HG02885 (cell line): Measurements from ENCODE around the gene AGO3.

Experiments used
- ATAC-seq: cut with Tn5 transposase; IDR thresholded peaks from one replicate; pipeline ENCODE4 v1.9.1; 2021; ENCODE audit warnings: mild to moderate bottlenecking; ENCODE audit not compliant: unreplicated experiment, poor library complexity

AGO3 gene

DNA sequence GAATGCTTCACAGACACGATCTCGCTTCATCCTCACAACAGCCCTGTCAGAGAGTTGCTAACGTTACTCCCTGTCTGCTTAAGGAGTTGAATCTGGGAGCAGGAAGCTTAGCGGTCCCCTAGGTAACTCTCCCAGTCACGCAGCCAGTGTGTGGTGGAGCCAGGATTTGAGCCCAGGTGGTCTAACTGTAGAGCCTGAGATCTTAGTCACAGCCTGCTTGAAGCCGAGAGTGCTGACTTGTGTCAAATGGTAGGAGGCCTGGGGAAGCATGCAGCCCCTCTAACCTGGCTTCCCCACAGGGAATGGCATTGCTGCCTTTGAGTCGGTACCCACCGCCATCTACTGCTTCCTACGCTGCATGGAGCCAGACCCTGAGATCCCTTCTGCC, 161.9 kb downstream of the AGO3 start:
- ATAC-seq: no peak

DNA sequence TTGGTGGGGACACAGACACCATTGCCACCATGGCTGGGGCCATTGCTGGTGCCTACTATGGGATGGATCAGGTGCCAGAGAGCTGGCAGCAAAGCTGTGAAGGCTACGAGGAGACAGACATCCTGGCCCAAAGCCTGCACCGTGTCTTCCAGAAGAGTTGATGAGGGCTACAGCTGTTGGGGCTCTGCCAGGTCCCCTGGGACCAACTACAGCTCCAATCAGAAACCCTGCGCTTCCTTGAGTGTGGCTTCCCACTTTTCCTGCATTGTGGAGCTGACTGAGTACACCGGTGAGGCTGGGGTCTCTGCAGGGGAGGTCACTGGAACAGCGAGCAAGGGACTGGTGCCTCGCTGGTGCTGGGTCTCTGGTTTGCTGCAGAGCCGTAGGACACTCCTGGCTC, 162.3 kb downstream of the AGO3 start:
- ATAC-seq: no peak

DNA sequence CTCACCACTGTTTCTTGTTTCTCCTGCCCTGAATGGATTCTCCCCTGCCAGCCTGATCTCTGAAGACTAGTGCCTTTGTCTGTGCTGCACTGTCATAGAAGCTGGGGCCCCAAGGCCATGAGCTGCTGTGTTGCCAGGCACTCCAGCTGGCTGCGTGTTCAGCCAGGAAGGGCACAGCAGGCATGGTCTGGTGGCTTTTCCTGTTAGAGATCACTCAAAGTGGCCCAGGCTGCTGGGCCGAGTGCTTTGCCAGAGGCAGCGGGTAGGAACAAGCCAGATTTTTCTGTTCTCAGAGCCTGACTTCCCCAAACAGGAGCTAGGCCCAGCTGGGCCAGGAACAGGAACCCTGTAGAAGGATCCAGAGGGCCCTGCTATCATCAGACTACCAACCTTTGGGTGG, 163.0 kb downstream of the AGO3 start:
- ATAC-seq: no peak

DNA sequence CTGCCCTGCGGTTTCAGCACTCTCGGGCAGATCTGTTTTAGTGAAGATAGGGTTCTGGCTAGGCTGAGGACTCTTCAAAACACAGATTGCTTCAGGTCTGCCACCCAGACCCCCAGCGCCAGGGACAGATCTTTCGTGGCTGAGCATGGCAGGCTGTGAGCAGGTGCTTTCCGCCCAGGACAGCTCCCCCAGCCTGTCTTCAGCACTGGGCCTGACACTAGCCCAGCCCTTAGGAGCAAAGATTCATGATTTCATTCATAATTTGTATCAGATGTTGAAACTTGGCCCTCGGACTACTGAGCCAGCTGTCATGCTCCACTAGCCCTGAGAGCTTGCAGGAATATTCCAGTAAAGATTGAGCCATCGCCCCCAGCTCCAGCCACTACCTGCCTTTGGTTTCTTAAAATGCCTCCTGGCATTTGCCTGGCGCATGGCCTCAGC, 163.7 kb downstream of the AGO3 start:
- no peak for ATAC-seq

DNA sequence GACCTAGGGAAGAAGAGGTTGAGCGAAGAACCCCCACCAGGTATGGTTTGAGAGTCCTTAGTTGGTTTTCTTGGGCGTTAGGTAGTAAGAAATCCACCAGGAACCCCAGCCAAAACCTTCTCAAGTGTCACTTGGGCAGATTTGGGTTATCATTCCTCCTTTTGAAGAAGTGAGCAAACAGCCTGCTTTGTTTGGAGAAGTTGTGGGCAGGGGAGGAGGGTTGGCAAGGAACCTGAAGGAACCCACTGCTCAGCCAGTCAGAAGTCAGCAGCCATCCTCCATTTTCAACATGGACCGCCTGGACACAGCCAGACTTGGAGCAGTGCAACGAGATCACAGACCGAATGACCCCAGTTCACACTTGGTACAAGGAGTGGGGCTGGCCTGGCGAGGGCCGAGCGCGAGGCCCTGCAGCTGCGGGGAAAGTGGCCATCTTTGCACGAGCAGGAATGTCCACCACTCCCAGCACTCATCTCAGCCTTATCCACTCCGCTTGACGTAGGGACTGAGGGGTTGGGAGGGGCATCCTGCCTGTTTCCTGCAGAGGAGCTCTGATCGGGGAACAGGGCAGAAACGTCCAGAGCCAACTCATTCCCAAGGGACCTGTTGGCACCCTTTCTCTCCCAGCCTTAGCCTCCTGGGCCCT, 165.0 kb downstream of the AGO3 start:
- ATAC-seq: no peak

DNA sequence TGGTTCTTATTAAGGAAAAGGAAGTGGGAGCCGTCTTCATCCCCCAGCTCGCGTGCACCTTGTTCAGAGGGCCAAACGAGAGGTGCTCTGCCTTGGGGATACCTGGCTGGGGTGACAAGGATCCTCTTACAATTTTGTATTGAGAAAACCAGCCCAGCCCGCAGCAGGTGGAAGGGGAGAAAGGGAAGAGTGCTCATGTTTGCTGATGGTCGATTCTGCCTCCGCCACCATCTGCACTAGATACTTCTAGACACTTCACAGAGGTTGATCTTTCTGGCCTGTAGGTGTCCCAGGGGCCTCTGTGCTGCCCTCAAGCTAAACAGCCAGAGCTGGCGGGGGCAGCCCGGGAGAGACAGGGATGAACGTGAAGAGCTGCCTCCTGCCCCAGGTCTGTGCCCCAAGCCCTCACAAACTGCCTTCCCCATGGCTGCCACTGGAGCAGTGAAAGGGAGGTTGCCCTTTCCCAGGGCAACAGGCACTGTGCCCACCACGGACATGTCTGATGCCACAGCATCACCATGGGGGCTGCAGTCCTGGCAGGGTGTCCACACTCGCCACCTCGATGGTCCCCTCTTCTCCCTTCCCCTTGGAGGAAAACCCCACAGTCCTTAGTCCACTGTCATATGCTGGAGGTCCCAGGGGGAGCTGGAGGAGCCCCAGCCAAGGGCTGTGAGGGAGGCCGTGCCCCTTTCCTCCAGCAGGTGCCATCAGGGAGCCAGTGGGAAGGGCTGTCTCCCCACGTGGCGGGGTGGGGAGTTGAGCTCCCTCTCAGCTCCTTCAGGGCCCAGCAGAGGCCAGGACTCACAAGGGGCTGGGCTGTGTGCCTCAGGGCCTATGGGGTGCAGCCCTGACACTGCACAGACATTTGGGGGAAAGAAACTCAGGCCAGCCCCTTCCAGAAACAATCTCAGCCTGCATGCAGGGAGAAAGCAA, 165.9 kb downstream of the AGO3 start:
- no peak for ATAC-seq

DNA sequence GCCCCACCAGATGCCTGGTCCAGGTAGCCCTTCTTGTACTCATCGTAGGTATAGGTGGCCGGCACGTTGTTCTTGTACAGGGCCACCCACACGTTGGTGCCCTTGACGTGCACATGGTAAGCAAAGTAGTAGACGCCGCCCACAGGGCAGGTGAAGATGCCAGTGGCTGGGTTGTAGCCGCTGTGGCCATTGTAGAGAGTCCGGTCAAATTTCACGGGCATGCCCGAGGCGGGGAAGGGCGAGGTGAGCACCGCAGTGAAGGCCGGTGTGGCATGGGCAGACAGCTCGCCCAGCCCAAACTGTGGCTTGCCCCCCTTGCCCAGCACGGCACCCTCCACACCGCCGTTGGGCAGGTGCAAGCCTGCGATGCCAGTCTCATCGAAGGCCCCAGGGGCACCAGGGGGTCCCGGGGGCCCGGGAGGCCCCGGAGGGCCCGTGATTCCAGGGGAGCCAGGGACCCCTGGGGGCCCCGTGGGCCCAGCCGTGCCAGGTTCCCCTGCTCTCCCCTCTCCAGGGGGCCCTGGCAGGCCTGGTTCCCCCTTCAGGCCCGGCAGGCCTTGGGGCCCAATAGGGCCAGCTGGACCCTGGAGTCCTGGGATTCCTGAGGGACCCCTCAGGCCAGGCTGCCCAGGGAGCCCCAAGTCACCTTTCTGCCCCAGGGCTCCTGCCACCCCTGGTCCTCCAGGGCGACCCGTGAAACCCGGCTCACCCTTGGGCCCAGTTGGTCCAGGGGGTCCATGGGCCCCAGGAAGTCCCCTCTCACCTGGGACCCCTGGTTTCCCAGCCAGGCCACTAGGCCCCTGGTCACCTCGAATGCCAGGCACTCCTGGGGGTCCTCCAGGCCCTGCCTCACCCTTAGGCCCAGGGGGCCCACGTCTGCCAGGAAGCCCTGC, 167.0 kb downstream of the AGO3 start:
- ATAC-seq: no peak

DNA sequence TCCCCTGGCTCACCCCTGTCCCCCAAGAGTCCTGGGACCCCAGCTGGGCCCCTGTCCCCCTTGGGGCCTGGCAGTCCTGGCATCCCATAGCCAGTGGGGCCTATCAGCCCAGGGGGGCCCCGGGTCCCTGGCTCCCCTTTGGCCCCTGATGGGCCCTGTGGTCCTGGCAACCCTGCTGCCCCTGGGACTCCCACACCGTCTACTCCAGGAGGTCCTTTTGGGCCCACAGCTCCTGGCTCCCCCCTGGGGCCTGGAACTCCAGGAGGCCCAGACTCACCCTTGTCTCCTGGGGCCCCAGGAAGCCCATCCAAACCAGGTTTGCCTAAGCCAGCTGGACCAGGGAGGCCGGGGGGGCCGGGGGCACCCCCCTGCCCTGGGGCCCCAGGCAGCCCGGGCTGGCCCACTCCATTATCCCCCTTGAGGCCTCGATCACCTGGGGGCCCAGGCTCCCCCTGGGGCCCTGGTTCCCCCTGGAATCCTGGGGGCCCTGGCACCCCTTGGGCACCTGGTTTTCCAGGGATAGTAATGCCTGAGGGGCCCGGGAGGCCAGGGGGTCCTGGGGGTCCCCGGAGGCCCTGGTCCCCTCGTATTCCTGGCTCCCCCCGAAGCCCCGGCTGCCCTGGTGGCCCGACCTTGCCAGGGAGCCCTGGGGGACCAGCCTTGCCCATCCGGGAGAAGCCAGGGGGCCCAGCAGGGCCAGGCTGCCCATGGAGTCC, 167.9 kb downstream of the AGO3 start:
- no peak for ATAC-seq

DNA sequence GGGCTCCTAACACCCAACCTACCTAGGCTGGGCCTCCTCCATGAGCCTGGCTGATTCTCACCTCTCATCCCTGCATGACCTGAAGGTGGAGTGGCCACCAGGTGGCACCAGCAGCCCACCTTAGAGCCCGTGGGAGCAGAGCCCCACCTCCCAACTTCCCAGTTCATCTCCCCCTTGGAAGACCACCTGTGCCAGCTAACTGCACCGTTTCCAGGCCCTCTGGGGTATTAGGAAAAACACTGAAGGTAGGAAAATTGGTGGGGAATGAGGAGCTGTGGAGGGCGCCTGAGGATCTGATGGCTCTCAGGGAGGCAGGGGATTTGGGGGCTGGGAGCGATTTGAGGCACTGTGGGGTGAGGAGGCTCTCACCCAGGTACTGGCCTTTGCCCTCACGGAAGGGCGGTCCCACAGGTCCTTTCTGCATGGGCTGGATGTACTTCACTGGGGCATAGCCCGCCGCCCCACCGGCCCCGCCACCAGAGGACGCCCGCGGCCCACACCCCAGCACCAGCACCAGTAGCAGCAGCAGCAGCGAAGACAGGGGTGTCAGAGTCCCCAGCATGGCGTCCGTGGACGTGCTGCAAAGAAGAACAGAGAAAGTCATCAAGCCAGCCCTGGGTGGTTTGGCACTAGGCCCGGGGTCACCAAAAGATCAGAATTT, 168.9 kb downstream of the AGO3 start:
- peak; percentile 51 for ATAC-seq

DNA sequence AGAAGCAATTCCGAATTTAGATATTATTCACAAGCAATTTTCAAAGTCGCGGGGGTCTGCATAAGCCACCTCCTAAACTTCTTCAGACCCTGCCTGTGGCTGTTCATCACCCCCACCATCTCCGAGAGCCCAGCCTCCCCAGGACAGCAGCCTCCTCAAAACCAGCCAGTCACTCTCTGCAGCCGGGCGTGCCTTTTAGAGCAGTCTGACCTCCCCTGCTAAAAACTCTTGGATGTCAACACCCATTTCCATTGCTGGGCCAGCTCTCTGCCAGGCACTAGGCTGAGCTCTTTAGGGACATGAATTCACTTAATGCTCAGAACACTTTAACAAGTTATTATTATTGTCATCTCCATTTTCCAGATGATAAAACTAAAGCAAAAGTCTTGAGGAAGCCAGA, 169.5 kb downstream of the AGO3 start:
- ATAC-seq: no peak

DNA sequence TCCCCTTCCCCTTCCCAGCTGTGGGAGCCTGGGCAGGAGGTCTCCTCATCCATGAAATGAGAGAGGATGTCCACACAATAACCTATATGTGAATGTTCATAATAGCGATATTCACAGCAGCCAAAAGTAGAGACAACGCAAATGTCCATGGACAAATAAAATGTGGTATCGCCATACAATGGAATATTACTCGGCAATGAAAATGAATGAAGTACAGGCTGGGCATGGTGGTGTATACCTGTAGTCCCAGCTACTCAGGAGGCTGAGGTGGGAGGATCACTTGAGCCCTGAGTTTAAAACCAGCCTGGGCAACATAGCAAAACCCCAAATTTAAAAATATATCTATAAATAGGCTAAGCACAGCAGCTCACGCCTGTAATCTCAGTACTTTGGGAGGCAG, 170.6 kb downstream of the AGO3 start:
- no peak for ATAC-seq

DNA sequence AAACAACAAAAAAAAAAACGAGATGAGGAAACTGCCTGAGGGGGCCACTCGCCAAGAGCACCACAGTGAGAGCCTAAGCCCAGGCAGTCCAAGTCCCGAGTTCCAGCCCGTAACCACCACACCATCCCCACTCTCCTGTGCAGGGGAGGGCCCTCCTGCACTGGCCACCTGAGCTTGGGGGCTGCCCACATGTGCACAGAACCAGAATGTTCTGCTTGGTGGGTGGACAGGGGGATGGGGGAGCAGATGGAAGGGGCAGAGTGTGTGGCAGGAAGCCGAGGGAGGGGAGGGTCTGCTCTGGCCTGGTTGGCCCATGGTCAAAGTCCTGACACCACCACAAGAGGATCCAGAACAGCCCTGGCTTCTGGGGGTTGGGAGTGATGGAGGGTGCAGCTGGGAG, 175.4 kb downstream of the AGO3 start:
- ATAC-seq: no peak

DNA sequence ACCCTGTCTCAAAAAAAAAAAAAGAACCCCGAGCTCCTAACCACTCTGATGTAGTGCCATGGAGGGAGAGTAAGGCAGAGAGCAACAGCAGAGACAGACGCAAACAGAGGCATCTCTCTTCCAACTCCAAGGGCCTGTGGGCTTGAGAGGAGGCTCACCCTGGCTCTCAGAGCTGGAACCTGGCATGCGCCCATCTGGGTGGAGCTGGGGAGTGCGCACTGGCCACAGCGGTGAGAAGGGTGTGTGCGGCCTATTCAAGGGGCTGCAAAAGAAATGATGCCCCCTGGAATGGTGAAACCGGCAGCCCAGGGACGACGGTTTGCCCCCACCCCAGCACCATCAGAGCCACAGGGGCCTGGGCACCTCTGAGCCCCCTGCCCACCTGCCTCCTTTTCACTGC, 176.5 kb downstream of the AGO3 start:
- ATAC-seq: no peak

DNA sequence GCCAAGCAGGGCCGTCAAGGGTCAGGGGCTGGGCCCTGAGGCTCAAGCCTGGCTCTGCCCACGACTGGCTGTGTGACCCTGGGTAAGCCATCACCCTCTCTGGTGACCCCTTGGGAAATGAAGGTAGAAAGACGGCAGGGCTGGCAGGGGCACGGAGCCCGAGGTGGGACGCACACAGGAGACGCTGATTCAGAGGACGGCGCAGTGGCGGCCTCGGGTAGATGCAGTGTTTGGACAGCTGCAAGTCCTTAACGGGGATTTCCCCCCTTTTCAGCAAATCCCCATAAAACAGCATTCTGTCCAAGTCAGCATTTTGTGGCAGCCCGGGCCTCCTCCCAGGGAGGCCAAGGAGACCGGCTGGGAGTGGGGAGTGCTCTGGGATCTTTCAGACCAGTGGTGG, 177.4 kb downstream of the AGO3 start:
- no peak for ATAC-seq

DNA sequence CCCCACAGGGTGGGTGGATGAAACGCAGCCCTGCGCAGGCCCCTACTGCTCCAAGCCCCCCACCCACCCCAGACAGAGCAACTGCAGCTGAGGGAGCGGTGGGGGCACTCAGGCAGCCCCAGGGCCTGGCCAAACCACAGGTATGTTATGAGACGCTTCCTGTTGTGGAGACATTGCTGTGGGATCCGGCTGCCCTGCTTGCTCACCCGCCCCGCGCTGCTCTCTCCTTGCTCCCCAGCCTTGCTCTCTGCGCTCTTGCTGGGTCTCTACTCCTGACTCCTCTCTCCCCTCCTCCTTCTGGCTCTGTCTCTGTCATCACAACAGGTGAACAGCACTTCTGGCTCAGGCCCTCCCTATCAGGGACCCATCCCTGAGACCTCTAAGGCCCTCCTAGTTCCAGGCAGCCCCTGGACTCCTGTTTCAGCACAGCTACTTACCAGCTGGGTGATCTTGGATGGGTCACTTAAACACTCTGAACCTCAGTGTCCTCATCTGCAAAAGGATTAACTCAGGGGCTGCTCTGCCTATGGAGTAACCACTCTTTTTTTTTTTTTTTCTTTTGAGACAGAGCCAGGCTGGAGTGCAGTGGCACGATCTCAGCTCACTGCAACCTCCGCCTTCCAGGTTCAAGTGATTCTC, 178.3 kb downstream of the AGO3 start:
- no peak for ATAC-seq

DNA sequence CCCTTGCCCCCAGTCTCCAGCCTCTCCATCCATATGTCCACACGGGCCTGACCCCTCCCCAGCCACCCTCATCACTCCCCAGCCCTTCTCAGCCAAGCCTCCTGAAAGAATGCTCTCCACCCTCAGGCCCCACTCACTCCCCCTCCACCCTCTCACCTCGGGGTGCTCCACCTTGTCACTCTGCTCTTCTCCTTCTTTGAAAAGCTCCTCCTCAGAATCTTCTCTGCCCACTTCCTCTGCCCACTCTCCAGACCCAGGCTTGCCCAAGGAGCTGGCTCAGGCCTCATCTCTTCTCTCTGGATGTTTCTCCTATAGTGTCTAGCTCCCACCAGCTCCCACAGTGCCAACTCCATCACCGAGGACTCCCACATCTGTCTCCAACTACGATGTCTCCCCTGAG, 180.2 kb downstream of the AGO3 start:
- no peak for ATAC-seq

DNA sequence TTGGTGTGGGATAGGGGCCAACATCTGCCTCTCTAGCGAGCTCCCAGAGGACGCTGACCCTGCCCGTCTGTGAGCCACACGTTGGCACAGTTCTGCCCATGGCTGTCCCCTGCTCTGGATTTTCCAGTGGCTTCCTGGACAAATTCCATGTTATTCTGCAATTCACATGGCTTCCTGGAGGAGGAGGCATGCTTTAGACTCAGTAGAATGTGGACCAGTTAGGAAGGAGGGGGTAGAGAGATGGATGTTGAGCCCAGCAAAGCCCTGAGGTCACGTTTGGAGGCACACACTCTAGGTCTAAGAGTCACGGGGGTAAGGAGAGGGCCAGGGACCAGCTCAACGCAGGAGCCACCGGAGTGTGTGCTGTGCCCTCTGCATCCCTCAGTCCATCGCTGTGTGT, 181.9 kb downstream of the AGO3 start:
- ATAC-seq: no peak

DNA sequence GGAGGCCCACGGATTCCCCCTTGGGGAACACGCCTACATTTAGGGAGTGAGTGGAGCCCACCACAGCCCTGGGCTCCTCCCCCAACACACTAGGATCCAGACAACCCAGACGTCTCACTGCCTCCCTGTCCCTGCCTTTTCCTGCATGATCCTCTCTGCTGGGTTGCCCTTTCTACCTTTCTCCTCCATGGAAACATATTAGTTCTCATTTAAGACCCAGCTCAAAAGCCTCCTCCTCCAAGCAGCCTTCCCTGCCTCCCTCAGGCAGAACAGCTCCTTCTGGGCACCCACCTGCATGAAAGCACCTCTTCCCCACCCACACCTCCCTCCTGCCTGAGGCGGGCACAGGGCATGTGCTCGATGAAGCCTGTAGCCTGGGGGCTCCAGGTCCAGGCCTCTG, 183.5 kb downstream of the AGO3 start:
- no peak for ATAC-seq

DNA sequence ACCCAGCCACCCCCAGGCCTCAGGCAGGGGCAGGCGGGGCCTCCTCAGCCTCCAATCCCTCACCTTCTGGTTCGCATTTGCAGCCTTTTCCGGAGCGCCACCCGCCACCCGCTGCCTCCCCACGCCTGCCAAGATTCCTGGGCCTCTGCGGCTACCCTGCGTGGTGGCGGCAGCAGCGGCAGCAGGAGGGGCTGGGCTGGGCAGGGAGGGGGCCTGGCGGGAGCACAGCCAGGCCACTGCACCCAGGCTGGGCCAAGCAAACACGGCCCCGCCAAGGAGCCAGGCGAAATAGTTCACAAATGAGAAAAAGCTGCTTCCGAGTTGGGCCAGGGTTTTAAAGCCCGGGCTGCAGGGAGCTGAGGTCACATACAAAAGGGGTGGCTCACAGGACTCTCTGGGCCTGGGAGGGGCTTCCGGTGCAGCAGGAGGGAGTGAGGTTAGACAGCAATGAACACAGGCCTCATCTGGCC, 184.3 kb downstream of the AGO3 start:
- ATAC-seq: no peak
